Panc1 (cell line): ENCODE data around the gene SLC29A2. TPM values are rescaled to one million over a fixed set of nuclear protein-coding genes. Genes with fewer than 3 reads are reported as not detected.
"Not testable (repeated sequence)": the region's sequence is repeated elsewhere in the genome, so short reads cannot be mapped to it uniquely, and the experiment has no call there.

ENCODE experiments used
- ATAC-seq: fragments of 200-7000 bp; cut with Tn5 transposase; 2 replicates; pipeline ENCODE4 v1.9.1; 2020; ENCODE audit warnings: mild to moderate bottlenecking, moderate library complexity
- BruUV-seq: library from RNA; stranded (reverse); fragments of 400-500 nt; replicated peaks from 2 replicates; lab custom pipeline; 2021; lab: Mats Ljungman, UMichigan
- CTCF ChIA-PET: fragments of 300-600 bp; sonication (Branson Sonifier 250); formaldehyde crosslinking; loops from one replicate; lab custom pipeline; 2022; ENCODE audit warnings: antibody characterized with exemption; lab: Charles Lee
- POLR2A ChIA-PET: fragments of 300-600 bp; sonication (Branson Sonifier 250); formaldehyde crosslinking; loops from one replicate; lab custom pipeline; 2022; ENCODE audit warnings: antibody characterized with exemption; lab: Charles Lee
- DNase-seq: peaks from one replicate; pipeline ENCODE4 v3.0.0-alpha.2; 2010; ENCODE audit warnings: low read depth, low spot score
- H3K27ac ChIP-seq: 2 replicates; pipeline ENCODE4 v1.5.1; 2011; ENCODE audit warnings: mild to moderate bottlenecking, low read length, inconsistent platforms
- H3K27me3 ChIP-seq: fragments of 200-500 bp; sonication (Bioruptor generic); 2 replicates; pipeline ENCODE4 v1.6.0; 2014; ENCODE audit warnings: low read length, inconsistent platforms; ENCODE audit not compliant: control insufficient read depth, insufficient read depth
- H3K36me3 ChIP-seq: fragments of 200-500 bp; sonication (Bioruptor generic); 2 replicates; pipeline ENCODE4 v1.5.1; 2014; ENCODE audit warnings: inconsistent platforms, mild to moderate bottlenecking, low read length, moderate library complexity; ENCODE audit not compliant: control insufficient read depth, insufficient read depth
- H3K4me1 ChIP-seq: 2 replicates; pipeline ENCODE4 v1.5.1; 2011; ENCODE audit warnings: inconsistent platforms, mild to moderate bottlenecking, low read length, moderate library complexity; ENCODE audit not compliant: control insufficient read depth, insufficient read depth
- H3K4me3 ChIP-seq, 2 experiments: 2 replicates each; pipeline ENCODE4 v1.5.1; 2011 to 2012; ENCODE audit warnings: low read depth in 2 of 2, low read length in 2 of 2, mild to moderate bottlenecking in 2 of 2, inconsistent platforms in 1 of 2, moderate library complexity in 1 of 2
- H3K9me3 ChIP-seq: fragments of 200-500 bp; sonication (Bioruptor generic); 2 replicates; pipeline ENCODE4 v1.5.1; 2014; ENCODE audit warnings: low read depth, mild to moderate bottlenecking, inconsistent platforms, low read length, moderate library complexity; ENCODE audit not compliant: control insufficient read depth, insufficient read depth
- POLR2AphosphoS5 ChIP-seq: IDR thresholded peaks from 2 replicates; pipeline ENCODE4 v1.6.1; 2012; ENCODE audit warnings: mild to moderate bottlenecking, low read depth, low read length, moderate library complexity
- SIN3A ChIP-seq: IDR thresholded peaks from 2 replicates; pipeline ENCODE4 v1.6.1; 2012; ENCODE audit warnings: low read depth, mild to moderate bottlenecking, low read length, moderate library complexity, borderline replicate concordance; ENCODE audit not compliant: insufficient read depth
- TCF7L2 ChIP-seq: IDR thresholded peaks from 2 replicates; pipeline ENCODE4 v1.6.1; 2011; ENCODE audit warnings: mild to moderate bottlenecking, low read depth, low read length, inconsistent platforms
- in situ Hi-C: cut with HindIII; loops from 2 replicates; pipeline ENCODE4 v1.10.0; 2016; ENCODE audit warnings: low sequenced_read_pairs, low pct_unique_long_range_greater_than_20kb
- intact Hi-C: fragments of 100-400 bp; cut with micrococcal nuclease; formaldehyde crosslinking; loops from one replicate; pipeline ENCODE4 v1.10.0; 2022; ENCODE audit not compliant: unreplicated experiment
- total RNA-seq: library from RNA; stranded (reverse); gene quantifications from one replicate; pipeline ENCODE4 v1.2.1, GENCODE V29; 2021; ENCODE audit not compliant: unreplicated experiment
- TF ChIP-seq, protein P1 (sequence below): fragments of 450-650 bp; IDR thresholded peaks from 2 replicates; pipeline ENCODE4 v1.5.1; 2017; ENCODE audit warnings: mild to moderate bottlenecking
- TF ChIP-seq, protein P2 (sequence below), 2 experiments: IDR thresholded peaks; 2 replicates each; pipeline ENCODE4 v1.6.1; 2011 to 2012; ENCODE audit warnings: low read depth in 2 of 2, control low read depth in 1 of 2, low read length in 1 of 2, mild to moderate bottlenecking in 1 of 2, moderate library complexity in 1 of 2; ENCODE audit not compliant: insufficient read depth in 1 of 2

SLC29A2 gene
- total RNA-seq, 1 experiment from 2014 or later, result 28.3 TPM

DNA sequence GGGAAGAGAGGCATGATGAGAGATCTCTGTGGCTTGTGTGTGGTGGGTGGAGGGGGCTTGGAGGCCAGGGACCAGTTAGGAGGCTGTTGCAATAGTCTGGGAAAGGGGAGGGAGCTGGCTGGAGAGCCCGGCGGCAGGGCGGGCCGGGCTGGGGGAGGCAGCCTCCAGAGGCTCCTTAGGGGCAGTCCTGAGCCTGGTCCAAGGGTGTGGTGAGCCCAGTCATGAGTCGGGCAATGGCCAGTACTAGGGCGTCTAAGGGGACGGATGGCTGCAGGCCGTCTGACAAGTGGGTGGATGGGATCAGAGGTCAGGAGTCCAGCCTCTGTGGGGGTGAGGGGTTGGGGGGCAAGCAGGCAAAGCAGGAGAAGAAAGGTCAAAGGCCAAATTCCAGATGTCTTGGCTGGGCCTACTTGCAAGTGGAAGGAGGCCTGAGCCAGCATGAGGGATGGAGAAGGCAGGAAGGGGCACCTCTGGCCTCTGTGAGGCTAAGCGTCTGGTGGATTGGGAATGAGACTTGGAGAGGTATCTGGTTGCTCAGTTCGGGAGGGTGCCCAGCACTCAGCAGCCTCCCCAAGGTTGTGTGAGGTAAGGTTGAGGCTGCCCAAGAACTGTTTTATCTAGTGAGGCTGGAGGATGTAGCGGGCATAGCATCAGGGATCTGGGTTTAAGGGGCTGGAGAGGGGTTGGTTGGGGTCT lies 48.7 kb downstream of the SLC29A2 start:
- TF ChIP-seq, protein P1, sequence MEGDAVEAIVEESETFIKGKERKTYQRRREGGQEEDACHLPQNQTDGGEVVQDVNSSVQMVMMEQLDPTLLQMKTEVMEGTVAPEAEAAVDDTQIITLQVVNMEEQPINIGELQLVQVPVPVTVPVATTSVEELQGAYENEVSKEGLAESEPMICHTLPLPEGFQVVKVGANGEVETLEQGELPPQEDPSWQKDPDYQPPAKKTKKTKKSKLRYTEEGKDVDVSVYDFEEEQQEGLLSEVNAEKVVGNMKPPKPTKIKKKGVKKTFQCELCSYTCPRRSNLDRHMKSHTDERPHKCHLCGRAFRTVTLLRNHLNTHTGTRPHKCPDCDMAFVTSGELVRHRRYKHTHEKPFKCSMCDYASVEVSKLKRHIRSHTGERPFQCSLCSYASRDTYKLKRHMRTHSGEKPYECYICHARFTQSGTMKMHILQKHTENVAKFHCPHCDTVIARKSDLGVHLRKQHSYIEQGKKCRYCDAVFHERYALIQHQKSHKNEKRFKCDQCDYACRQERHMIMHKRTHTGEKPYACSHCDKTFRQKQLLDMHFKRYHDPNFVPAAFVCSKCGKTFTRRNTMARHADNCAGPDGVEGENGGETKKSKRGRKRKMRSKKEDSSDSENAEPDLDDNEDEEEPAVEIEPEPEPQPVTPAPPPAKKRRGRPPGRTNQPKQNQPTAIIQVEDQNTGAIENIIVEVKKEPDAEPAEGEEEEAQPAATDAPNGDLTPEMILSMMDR, result no peak
- Histone ChIP-seq H3K36me3 (no peaks in the 10 kb centered on the region), H3K9me3 (no peaks in the 10 kb centered on the region), H3K27me3 (no peaks in the 10 kb centered on the region), H3K4me1 (peaks cover 13% of the 10 kb centered on the region), H3K4me3 (no peak overlapping the region), H3K27ac (no peak overlapping the region)
- no peak for ATAC-seq
- no peak for DNase-seq
- in situ Hi-C loops, result no loop called here
- POLR2A ChIA-PET, result interaction anchor here (0.7 kb wide), 1 partner anchor 12 kb away, joined by 3 read pairs; no protein-coding TSS in a partner anchor
- CTCF ChIA-PET, result no interaction called here
- intact Hi-C loops, result no loop called here
- no TSS peak for BruUV-seq

DNA sequence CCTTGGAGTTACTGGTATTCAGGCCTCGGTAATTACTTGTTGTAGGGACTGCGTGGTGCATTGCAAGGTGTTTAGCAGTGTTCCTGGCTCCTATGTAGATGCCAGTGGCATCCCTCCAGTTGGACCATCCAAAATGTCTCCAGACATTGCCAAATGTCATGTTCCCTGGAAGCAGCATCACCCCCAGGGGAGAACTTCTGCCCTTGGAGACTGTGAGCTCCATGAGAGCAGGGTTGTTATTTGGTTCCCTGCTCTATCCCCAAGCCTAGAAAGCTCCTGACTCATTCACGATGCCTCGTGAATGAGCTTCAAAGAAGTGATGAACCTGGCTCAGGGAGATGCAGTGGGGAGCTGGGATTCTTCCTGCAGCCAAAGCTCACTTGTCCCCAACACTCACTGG lies 50.0 kb downstream of the SLC29A2 start:
- Histone ChIP-seq H3K4me3 (no peak overlapping the region), H3K27ac (no peak overlapping the region), H3K4me1 (peaks cover 10% of the 10 kb centered on the region), H3K9me3 (no peaks in the 10 kb centered on the region), H3K27me3 (no peaks in the 10 kb centered on the region), H3K36me3 (no peaks in the 10 kb centered on the region)
- ATAC-seq, result no peak
- ChIA-PET CTCF (interaction anchor here (0.6 kb wide), 1 partner anchor 64 kb away, joined by 4 read pairs; no protein-coding TSS in a partner anchor), POLR2A (interaction anchor here (0.5 kb wide), 1 partner anchor 38 kb away, joined by 3 read pairs; no protein-coding TSS in a partner anchor)
- intact Hi-C loops (no loop called here), in situ Hi-C loops (no loop called here)
- no peak for DNase-seq
- BruUV-seq, result no TSS peak
- TF ChIP-seq, protein P1, result no peak
- TF ChIP-seq SIN3A (no peak), POLR2AphosphoS5 (no peak), TCF7L2 (no peak)
- TF ChIP-seq, protein P2, sequence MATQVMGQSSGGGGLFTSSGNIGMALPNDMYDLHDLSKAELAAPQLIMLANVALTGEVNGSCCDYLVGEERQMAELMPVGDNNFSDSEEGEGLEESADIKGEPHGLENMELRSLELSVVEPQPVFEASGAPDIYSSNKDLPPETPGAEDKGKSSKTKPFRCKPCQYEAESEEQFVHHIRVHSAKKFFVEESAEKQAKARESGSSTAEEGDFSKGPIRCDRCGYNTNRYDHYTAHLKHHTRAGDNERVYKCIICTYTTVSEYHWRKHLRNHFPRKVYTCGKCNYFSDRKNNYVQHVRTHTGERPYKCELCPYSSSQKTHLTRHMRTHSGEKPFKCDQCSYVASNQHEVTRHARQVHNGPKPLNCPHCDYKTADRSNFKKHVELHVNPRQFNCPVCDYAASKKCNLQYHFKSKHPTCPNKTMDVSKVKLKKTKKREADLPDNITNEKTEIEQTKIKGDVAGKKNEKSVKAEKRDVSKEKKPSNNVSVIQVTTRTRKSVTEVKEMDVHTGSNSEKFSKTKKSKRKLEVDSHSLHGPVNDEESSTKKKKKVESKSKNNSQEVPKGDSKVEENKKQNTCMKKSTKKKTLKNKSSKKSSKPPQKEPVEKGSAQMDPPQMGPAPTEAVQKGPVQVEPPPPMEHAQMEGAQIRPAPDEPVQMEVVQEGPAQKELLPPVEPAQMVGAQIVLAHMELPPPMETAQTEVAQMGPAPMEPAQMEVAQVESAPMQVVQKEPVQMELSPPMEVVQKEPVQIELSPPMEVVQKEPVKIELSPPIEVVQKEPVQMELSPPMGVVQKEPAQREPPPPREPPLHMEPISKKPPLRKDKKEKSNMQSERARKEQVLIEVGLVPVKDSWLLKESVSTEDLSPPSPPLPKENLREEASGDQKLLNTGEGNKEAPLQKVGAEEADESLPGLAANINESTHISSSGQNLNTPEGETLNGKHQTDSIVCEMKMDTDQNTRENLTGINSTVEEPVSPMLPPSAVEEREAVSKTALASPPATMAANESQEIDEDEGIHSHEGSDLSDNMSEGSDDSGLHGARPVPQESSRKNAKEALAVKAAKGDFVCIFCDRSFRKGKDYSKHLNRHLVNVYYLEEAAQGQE (IDR thresholded peaks at IDR 0.05; ENCODE audit: insufficient read depth in 1 of 2, low read depth in 2 of 2, low read length in 1 of 2), result no peak

DNA sequence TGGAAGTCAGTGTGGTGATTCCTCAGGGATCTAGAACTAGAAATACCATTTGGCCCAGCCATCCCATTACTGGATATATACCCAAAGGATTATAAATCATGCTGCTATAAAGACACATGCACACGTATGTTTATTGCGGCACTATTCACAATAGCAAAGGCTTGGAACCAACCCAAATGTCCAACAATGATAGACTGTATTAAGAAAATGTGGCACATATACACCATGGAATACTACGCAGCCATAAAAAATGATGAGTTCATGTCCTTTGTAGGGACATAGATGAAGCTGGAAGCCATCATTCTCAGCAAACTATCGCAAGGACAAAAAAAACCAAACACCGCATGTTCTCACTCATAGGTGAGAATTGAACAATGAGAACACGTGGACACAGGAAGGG lies 50.8 kb downstream of the SLC29A2 start:
- ATAC-seq, H3K4me1 ChIP-seq, in situ Hi-C loops, H3K4me3 ChIP-seq, H3K27me3 ChIP-seq, CTCF ChIA-PET, POLR2A ChIA-PET, H3K27ac ChIP-seq, intact Hi-C loops, BruUV-seq, H3K9me3 ChIP-seq, DNase-seq, H3K36me3 ChIP-seq: not testable (repeated sequence)

DNA sequence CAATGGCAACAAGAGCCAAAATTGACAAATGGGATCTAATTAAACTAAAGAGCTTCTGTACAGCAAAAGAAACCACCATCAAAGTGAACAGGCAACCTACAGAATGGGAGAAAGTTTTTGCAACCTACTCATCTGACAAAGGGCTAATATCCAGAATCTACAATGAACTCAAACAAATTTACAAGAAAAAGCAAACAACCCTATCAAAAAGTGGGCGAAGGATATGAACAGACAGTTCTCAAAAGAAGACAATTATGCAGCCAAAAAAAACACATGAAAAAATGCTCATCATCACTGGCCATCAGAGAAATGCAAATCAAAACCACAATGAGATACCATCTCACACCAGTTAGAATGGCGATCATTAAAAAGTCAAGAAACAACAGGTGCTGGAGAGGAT lies 51.3 kb downstream of the SLC29A2 start:
- CTCF ChIA-PET, ATAC-seq: not testable (repeated sequence)

More for the DNA sequence above, 51.3 kb downstream of the SLC29A2 start:
- intact Hi-C loops, H3K4me3 ChIP-seq, in situ Hi-C loops, H3K27me3 ChIP-seq, DNase-seq, H3K27ac ChIP-seq, BruUV-seq, H3K4me1 ChIP-seq, H3K9me3 ChIP-seq, H3K36me3 ChIP-seq, POLR2A ChIA-PET: not testable (repeated sequence)
